Smooth muscle cell (in vitro differentiated cells): ENCODE measurements around the gene SAXO1. TPM values are rescaled to one million over a fixed set of nuclear protein-coding genes. Genes with fewer than 3 reads are reported as not detected.

Source experiments
- DNase-seq: peaks from one replicate; lab custom pipeline; 2025; ENCODE audit not compliant: unreplicated experiment; lab: John Stamatoyannopoulos, UW
- H2AFZ ChIP-seq: fragments of 200-600 bp; sonication (generic); 2 replicates; pipeline ENCODE4 v1.6.0; 2016; ENCODE audit warnings: antibody characterized with exemption, low read depth, mild to moderate bottlenecking
- H3F3A ChIP-seq: fragments of 200-600 bp; sonication (generic); 2 replicates; pipeline ENCODE4 v1.6.0; 2017; ENCODE audit warnings: antibody characterized with exemption, low read depth
- H3K27ac ChIP-seq: fragments of 200-600 bp; sonication (generic); 2 replicates; pipeline ENCODE4 v1.5.1; 2016; ENCODE audit warnings: low read depth, mild to moderate bottlenecking
- H3K27me3 ChIP-seq: fragments of 200-600 bp; sonication (generic); 2 replicates; pipeline ENCODE4 v1.6.1; 2016; ENCODE audit warnings: low read depth, mild to moderate bottlenecking
- H3K36me3 ChIP-seq: fragments of 200-600 bp; sonication (generic); 2 replicates; pipeline ENCODE4 v1.5.1; 2016; ENCODE audit warnings: low read depth
- H3K4me1 ChIP-seq: fragments of 200-600 bp; sonication (generic); 2 replicates; pipeline ENCODE4 v1.5.1; 2016; ENCODE audit warnings: low read depth
- H3K4me2 ChIP-seq: fragments of 200-600 bp; sonication (generic); 2 replicates; pipeline ENCODE4 v1.6.0; 2016; ENCODE audit warnings: mild to moderate bottlenecking
- H3K4me3 ChIP-seq: fragments of 200-600 bp; sonication (generic); 2 replicates; pipeline ENCODE4 v1.5.1; 2016; ENCODE audit warnings: mild to moderate bottlenecking
- H3K79me2 ChIP-seq: fragments of 200-600 bp; sonication (generic); 2 replicates; pipeline ENCODE4 v1.6.0; 2016; ENCODE audit warnings: low read depth, mild to moderate bottlenecking
- H3K9ac ChIP-seq: fragments of 200-600 bp; sonication (generic); 2 replicates; pipeline ENCODE4 v1.6.0; 2016; ENCODE audit warnings: low read depth
- H3K9me3 ChIP-seq: fragments of 200-600 bp; sonication (generic); replicated peaks from 2 replicates; pipeline ENCODE4 v1.5.1; 2016; ENCODE audit warnings: low read depth
- H4K20me1 ChIP-seq: fragments of 200-600 bp; sonication (generic); 2 replicates; pipeline ENCODE4 v1.6.0; 2016; ENCODE audit warnings: low read depth
- WGBS: methylation state at CpG from one replicate; pipeline ENCODE4 v1.1.7; 2016; ENCODE audit warnings: low lambda C conversion rate; 5-methylcytosine and 5-hydroxymethylcytosine counted together
- polyA plus RNA-seq: library from polyadenylated mRNA; unstranded; fragments of >200 nt; fragmentation: Nextera tagmentation; extraction: Ambion mirVana; gene quantifications from 2 replicates; pipeline ENCODE4 v1.2.1, GENCODE V29; 2016
- total RNA-seq: library from RNA; depleted of rRNA; stranded (reverse); fragments of >200 nt; gene quantifications from 2 replicates; pipeline ENCODE4 v1.2.3, GENCODE V29; 2014
- TF ChIP-seq, protein P1 (sequence below): fragments of 200-600 bp; sonication (generic); IDR thresholded peaks from 2 replicates; pipeline ENCODE4 v1.5.1; 2017; ENCODE audit warnings: borderline replicate concordance, mild to moderate bottlenecking, antibody characterized with exemption; ENCODE audit not compliant: insufficient read depth, poor library complexity, severe bottlenecking

The SAXO1 gene
- total and polyA plus RNA-seq, 2 experiments from 2014 or later = 0.08 TPM; not detected in 1

DNA sequence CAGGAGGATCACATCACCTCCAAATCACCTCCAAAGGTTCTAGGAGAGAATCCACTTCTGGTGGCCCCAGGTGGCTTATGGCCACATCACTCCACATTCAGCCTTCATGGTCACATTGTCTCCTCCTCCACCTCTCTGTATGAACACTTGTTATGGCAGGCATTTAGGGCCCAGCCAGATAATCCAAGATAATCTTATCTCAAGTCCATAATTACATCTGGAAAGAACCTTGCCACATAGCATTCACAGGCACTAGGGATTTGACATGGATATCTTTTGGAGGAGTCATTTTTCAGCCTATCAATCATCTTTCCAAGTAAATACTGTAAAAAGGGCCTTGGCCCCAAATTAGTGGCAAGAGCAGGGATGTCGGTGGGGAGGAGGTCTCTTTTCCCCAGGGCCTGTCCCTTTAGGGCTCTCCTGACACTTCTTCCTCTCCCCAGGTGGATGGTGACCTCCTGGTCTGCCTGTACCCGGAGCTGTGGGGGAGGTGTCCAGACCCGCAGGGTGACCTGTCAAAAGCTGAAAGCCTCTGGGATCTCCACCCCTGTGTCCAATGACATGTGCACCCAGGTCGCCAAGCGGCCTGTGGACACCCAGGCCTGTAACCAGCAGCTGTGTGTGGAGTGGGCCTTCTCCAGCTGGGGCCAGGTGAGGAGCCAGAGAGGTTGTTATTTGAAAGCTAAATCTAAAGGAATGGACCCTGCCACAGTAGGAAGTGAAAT, 140.9 kb downstream of the SAXO1 start:
- H3K4me1 ChIP-seq = no peaks in the 10 kb centered on the region
- H3K9me3 ChIP-seq = peaks cover 3% of the 10 kb centered on the region
- TF ChIP-seq, protein P1, sequence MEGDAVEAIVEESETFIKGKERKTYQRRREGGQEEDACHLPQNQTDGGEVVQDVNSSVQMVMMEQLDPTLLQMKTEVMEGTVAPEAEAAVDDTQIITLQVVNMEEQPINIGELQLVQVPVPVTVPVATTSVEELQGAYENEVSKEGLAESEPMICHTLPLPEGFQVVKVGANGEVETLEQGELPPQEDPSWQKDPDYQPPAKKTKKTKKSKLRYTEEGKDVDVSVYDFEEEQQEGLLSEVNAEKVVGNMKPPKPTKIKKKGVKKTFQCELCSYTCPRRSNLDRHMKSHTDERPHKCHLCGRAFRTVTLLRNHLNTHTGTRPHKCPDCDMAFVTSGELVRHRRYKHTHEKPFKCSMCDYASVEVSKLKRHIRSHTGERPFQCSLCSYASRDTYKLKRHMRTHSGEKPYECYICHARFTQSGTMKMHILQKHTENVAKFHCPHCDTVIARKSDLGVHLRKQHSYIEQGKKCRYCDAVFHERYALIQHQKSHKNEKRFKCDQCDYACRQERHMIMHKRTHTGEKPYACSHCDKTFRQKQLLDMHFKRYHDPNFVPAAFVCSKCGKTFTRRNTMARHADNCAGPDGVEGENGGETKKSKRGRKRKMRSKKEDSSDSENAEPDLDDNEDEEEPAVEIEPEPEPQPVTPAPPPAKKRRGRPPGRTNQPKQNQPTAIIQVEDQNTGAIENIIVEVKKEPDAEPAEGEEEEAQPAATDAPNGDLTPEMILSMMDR = no peak
- H3F3A ChIP-seq = no peaks in the 10 kb centered on the region
- no peak overlapping the region for H3K9ac ChIP-seq
- H3K4me3 ChIP-seq = no peak overlapping the region
- H4K20me1 ChIP-seq = no peaks in the 10 kb centered on the region
- 91% methylated on average over 5 of the region's 5 CpGs for WGBS
- H3K27ac ChIP-seq = no peak overlapping the region
- no peak overlapping the region for H3K4me2 ChIP-seq
- DNase-seq = no peak
- no peaks in the 10 kb centered on the region for H3K27me3 ChIP-seq
- no peaks in the 10 kb centered on the region for H3K79me2 ChIP-seq
- H3K36me3 ChIP-seq = no peaks in the 10 kb centered on the region
- H2AFZ ChIP-seq = no peak overlapping the region

DNA sequence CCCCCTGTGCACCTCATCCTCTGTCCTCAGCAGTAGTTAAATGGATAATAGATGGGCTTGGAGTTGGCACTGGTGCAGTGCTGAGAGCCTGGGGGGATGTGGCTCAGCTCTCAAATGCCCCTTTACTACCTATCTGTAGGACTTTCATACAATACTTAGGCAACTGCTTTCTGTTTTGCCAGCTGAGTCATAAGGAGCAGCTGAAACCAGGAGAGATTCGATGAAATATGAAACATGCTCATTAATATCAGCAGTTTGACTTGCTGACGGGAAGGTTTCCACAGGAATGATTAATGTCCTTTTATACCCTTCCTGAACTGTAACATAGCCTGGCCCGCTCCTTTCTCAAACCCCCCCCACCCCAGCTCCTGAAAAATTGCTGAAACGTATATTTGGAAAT, 142.6 kb downstream of the SAXO1 start:
- no peaks in the 10 kb centered on the region for H3K9me3 ChIP-seq
- WGBS = 92% methylated on average over 4 of the region's 4 CpGs
- no peak overlapping the region for H2AFZ ChIP-seq
- H3K27me3 ChIP-seq = no peaks in the 10 kb centered on the region
- H3F3A ChIP-seq = no peaks in the 10 kb centered on the region
- TF ChIP-seq, protein P1 = no peak
- DNase-seq = no peak
- no peak overlapping the region for H3K4me3 ChIP-seq
- no peaks in the 10 kb centered on the region for H4K20me1 ChIP-seq
- no peaks in the 10 kb centered on the region for H3K36me3 ChIP-seq
- no peak overlapping the region for H3K4me2 ChIP-seq
- H3K9ac ChIP-seq = no peak overlapping the region
- no peaks in the 10 kb centered on the region for H3K4me1 ChIP-seq
- no peaks in the 10 kb centered on the region for H3K79me2 ChIP-seq
- H3K27ac ChIP-seq = no peak overlapping the region

DNA sequence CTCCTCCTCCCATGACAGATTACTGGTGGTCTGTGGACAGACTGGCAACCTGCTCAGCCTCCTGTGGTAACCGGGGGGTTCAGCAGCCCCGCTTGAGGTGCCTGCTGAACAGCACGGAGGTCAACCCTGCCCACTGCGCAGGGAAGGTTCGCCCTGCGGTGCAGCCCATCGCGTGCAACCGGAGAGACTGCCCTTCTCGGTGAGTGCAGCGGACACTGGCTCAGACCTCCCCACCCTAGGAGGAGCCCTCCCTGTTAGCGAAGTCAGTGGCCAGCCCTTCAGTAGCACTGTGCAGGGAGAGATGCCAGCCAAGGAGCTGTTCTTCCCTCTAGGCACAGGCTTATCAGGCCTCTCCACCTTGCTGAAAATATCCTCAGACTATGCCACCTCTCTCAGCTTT, 143.5 kb downstream of the SAXO1 start:
- no peaks in the 10 kb centered on the region for H3K36me3 ChIP-seq
- H2AFZ ChIP-seq = no peak overlapping the region

More for the DNA sequence above, 143.5 kb downstream of the SAXO1 start:
- 96% methylated on average over 12 of the region's 12 CpGs for WGBS
- Histone ChIP-seq H3K79me2 (no peaks in the 10 kb centered on the region), H3F3A (no peaks in the 10 kb centered on the region), H3K4me3 (no peak overlapping the region), H3K9me3 (no peaks in the 10 kb centered on the region), H3K4me1 (no peaks in the 10 kb centered on the region), H3K9ac (no peak overlapping the region), H3K27ac (no peak overlapping the region), H3K27me3 (no peaks in the 10 kb centered on the region), H3K4me2 (no peak overlapping the region), H4K20me1 (no peaks in the 10 kb centered on the region)
- no peak for DNase-seq
- TF ChIP-seq, protein P1 = no peak
